DOHH2 (cell line): ENCODE measurements around the gene RBMS2.

ENCODE experiments used
- CTCF ChIP-seq: fragments of 200-600 bp; sonication (generic); IDR thresholded peaks from one replicate; pipeline ENCODE4 v1.5.1; 2014; ENCODE audit warnings: antibody characterized with exemption, mild to moderate bottlenecking, low read depth, low read length; ENCODE audit not compliant: poor library complexity, severe bottlenecking
- EZH2phosphoT487 ChIP-seq: fragments of 200-600 bp; sonication (generic); IDR thresholded peaks from 2 replicates; pipeline ENCODE4 v1.6.1; 2017; ENCODE audit warnings: borderline replicate concordance, mild to moderate bottlenecking, antibody characterized with exemption, low read length, moderate library complexity, mixed read lengths

GRCh38 chr12:56518570-56518969 lies 3.0 kb upstream of the RBMS2 start:
- no peak for TF ChIP-seq CTCF
- TF ChIP-seq EZH2phosphoT487 = no peak
